Uterus (tissue), 4 donors: ENCODE measurements around the gene SEMA6B. TPM values are rescaled to one million over a fixed set of nuclear protein-coding genes. Genes with fewer than 3 reads are reported as not detected.

Experiments used
- DNase-seq, 2 donors: peaks; one replicate each; pipeline ENCODE4 v3.0.0-alpha.2; 2019 to 2020
- H3K27ac ChIP-seq, 2 donors: fragments of 200-600 bp; sonication (generic); 1 replicate in 1 of 2; 2 replicates in 1 of 2; pipeline ENCODE4 v1.5.1; 2016 to 2018
- H3K27me3 ChIP-seq, 2 donors: fragments of 200-600 bp; sonication (generic); one replicate each; pipeline ENCODE4 v1.5.1; 2018 to 2019; ENCODE audit warnings: control low read depth in 1 of 2
- H3K36me3 ChIP-seq, 2 donors: fragments of 200-600 bp; sonication (generic); one replicate each; pipeline ENCODE4 v1.5.1; 2019; ENCODE audit warnings: control low read depth in 1 of 2
- H3K4me1 ChIP-seq, 2 donors: fragments of 200-600 bp; sonication (generic); one replicate each; pipeline ENCODE4 v1.5.1; 2018 to 2019; ENCODE audit warnings: control low read depth in 1 of 2
- H3K4me3 ChIP-seq, 2 donors: fragments of 200-600 bp; sonication (generic); 1 replicate in 1 of 2; 2 replicates in 1 of 2; pipeline ENCODE4 v1.5.1; 2018 to 2019; ENCODE audit warnings: mild to moderate bottlenecking in 1 of 2
- H3K9me3 ChIP-seq, 2 donors: fragments of 200-600 bp; sonication (generic); one replicate each; pipeline ENCODE4 v1.5.1; 2019; ENCODE audit warnings: control low read depth in 1 of 2
- POLR2A ChIP-seq, 2 donors: fragments of 450-650 bp; IDR thresholded peaks; one replicate each; pipeline ENCODE4 v1.6.1; 2016; ENCODE audit warnings: antibody characterized with exemption in 2 of 2, mild to moderate bottlenecking in 1 of 2, moderate library complexity in 1 of 2
- intact Hi-C: fragments of 100-400 bp; cut with DNase I; formaldehyde crosslinking; loops from one replicate; pipeline ENCODE4 v1.15.1; 2023; ENCODE audit warnings: low total_unique reads
- total RNA-seq, 4 donors: library from RNA; depleted of rRNA in 3 of 4; stranded (reverse); fragments of >200 nt in 3 of 4; gene quantifications; one replicate each; pipeline versions ENCODE4 v1.1.0 to v1.2.4, GENCODE V29; 2014 to 2023
- TF ChIP-seq, protein P1 (sequence below), 4 experiments: fragments of 200-600 bp in 2 of 4; fragments of 450-650 bp in 2 of 4; sonication (generic) in 2 of 4; IDR thresholded peaks; one replicate each; pipeline ENCODE4 v1.5.1; 2016 to 2019; ENCODE audit warnings: antibody characterized with exemption in 4 of 4, mild to moderate bottlenecking in 2 of 4, moderate library complexity in 1 of 4
- donor health status: DM: yes; HTN: yes; CAD: no.

Gene SEMA6B
- total RNA-seq, 4 donors from 2014 or later, result 1.8 to 48.1 (median 5.5) TPM

DNA sequence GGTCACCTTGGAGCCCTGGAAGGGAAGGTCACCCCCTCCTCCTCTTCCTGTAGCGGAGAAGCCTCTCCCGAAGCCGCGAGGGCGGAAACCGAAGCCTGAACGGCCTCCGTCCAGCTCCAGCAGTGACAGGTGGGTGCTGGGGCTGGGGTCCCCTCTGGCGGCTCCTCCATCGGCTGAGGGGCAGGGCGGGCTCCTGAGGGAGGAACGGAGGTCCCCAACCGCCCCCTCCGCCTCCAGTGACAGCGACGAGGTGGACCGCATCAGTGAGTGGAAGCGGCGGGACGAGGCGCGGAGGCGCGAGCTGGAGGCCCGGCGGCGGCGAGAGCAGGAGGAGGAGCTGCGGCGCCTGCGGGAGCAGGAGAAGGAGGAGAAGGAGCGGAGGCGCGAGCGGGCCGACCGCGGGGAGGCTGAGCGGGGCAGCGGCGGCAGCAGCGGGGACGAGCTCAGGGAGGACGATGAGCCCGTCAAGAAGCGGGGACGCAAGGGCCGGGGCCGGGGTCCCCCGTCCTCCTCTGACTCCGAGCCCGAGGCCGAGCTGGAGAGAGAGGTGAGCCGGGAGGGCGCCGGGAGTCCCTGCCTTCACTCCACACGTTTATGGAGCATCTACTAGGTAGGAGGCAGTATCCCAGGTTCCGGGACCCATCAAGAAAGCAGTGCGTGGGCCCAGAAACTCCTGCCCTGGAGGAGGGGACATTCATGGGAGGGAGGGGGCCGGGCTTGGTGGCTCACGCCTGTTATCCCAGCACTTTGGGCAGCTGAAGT, 65.4 kb downstream of the SEMA6B start:
- Histone ChIP-seq H3K27ac (no peak overlapping the region), H3K9me3 (no peaks in the 10 kb centered on the region), H3K4me1 (no peaks in the 10 kb centered on the region), H3K36me3 (no peaks in the 10 kb centered on the region), H3K4me3 (no peak overlapping the region), H3K27me3 (no peaks in the 10 kb centered on the region)
- no peak for DNase-seq
- intact Hi-C loops, result no loop called here
- TF ChIP-seq POLR2A (IDR thresholded peaks at IDR 0.05), result no peak
- TF ChIP-seq, protein P1, sequence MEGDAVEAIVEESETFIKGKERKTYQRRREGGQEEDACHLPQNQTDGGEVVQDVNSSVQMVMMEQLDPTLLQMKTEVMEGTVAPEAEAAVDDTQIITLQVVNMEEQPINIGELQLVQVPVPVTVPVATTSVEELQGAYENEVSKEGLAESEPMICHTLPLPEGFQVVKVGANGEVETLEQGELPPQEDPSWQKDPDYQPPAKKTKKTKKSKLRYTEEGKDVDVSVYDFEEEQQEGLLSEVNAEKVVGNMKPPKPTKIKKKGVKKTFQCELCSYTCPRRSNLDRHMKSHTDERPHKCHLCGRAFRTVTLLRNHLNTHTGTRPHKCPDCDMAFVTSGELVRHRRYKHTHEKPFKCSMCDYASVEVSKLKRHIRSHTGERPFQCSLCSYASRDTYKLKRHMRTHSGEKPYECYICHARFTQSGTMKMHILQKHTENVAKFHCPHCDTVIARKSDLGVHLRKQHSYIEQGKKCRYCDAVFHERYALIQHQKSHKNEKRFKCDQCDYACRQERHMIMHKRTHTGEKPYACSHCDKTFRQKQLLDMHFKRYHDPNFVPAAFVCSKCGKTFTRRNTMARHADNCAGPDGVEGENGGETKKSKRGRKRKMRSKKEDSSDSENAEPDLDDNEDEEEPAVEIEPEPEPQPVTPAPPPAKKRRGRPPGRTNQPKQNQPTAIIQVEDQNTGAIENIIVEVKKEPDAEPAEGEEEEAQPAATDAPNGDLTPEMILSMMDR (IDR thresholded peaks at IDR 0.05), result no peak

DNA sequence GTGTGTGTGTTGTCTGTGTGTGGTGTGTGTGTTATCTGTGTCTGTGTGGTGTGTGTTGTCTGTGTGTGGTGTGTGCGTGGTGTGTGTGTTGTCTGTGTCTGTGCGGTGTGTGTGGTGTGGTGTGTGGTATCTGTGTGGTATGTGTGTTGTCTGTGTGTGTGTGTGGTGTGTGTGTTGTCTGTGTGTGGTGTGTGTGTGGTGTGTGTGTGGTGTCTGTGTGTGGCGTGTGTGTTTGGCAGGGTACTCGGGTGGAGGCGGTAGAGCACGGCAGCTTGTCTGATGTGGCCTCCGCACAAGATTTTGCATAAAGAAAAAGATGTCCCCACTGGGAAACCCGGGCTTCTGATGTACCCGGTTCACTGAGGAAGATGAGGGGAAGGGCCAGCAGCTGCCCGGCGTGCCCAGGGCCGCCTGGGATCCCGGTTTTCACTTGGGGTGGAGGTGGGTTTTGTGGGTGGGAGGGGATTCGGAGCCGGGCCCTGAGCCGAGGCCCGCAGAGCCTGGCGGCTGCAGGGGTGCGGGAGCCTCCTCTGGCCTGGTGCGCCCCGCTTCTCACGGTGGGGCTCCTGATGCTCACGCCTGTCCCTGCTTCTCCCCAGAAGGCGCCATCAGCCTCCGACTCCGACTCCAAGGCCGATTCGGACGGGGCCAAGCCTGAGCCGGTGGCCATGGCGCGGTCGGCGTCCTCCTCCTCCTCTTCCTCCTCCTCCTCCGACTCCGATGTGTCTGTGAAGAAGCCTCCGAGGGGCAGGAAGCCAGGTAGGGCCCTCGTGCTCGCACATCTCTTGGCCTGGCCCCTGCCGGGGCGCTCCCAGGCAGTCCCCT, 66.2 kb downstream of the SEMA6B start:
- no peak for TF ChIP-seq POLR2A (IDR thresholded peaks at IDR 0.05)
- TF ChIP-seq, protein P1 (IDR thresholded peaks at IDR 0.05), result no peak
- intact Hi-C loops, result no loop called here
- Histone ChIP-seq H3K9me3 (no peaks in the 10 kb centered on the region), H3K4me1 (no peaks in the 10 kb centered on the region), H3K27me3 (no peaks in the 10 kb centered on the region), H3K4me3 (no peak overlapping the region), H3K27ac (no peak overlapping the region), H3K36me3 (no peaks in the 10 kb centered on the region)
- no peak for DNase-seq

Other genes with a start within 250 kb of the SEMA6B start
- 1 to 10 TPM in 3 of 4 donors, under 1 TPM in 1; 0.29 to 9.4 (median 6.2) TPM for gene STAP2, start 220.9 kb downstream of the SEMA6B start, total RNA-seq
- gene MPND, start 216.1 kb downstream of the SEMA6B start, total RNA-seq, result 10 to 100 TPM in 1 of 4 donors, 1 to 10 TPM in 1, under 1 TPM in 1, not detected in 1; 0.51 to 13.8 (median 5.8) TPM
- gene SH3GL1, start 159.1 kb downstream of the SEMA6B start, total RNA-seq, result 10 to 100 TPM; 11.8 to 69.3 (median 29.5) TPM
- gene CHAF1A, start 157.0 kb downstream of the SEMA6B start, total RNA-seq, result 10 to 100 TPM in 1 of 4 donors, 1 to 10 TPM in 2, under 1 TPM in 1; 0.59 to 12.9 (median 8.0) TPM
- 100 to 1,000 TPM in 2 of 4 donors, 10 to 100 TPM in 2; 61.5 to 266 (median 90.0) TPM for gene UBXN6, start 101.9 kb downstream of the SEMA6B start, total RNA-seq
- 10 to 100 TPM in 3 of 4 donors, 1 to 10 TPM in 1; 8.5 to 65.8 (median 34.8) TPM for gene HDGFL2, start 87.4 kb downstream of the SEMA6B start, total RNA-seq
- gene PLIN4, start 41.2 kb downstream of the SEMA6B start, total RNA-seq, result 10 to 100 TPM in 3 of 4 donors, 1 to 10 TPM in 1; 7.9 to 78.3 (median 16.2) TPM
- 10 to 100 TPM in 1 of 4 donors, 1 to 10 TPM in 3; 1.5 to 11.1 (median 3.0) TPM for gene PLIN5, start 24.5 kb downstream of the SEMA6B start, total RNA-seq
- gene LRG1, start 19.6 kb downstream of the SEMA6B start, total RNA-seq, result 1 to 10 TPM in 2 of 4 donors, under 1 TPM in 1, not detected in 1; 0.59 to 1.1 (median 1.1) TPM
- 10 to 100 TPM in 1 of 4 donors, 1 to 10 TPM in 2, under 1 TPM in 1; 0.77 to 20.6 (median 9.1) TPM for gene TNFAIP8L1, start 79.8 kb upstream of the SEMA6B start, total RNA-seq
- gene MYDGF, start 110.7 kb upstream of the SEMA6B start, total RNA-seq, result 10 to 100 TPM; 21.8 to 63.5 (median 44.4) TPM
- 100 to 1,000 TPM in 1 of 4 donors, 10 to 100 TPM in 3; 17.8 to 194 (median 48.5) TPM for gene DPP9, start 164.2 kb upstream of the SEMA6B start, total RNA-seq
- gene FEM1A, start 232.1 kb upstream of the SEMA6B start, total RNA-seq, result 10 to 100 TPM in 3 of 4 donors, 1 to 10 TPM in 1; 9.4 to 12.4 (median 10.6) TPM